ENCODE measurements around the gene RPL22.

DNA sequence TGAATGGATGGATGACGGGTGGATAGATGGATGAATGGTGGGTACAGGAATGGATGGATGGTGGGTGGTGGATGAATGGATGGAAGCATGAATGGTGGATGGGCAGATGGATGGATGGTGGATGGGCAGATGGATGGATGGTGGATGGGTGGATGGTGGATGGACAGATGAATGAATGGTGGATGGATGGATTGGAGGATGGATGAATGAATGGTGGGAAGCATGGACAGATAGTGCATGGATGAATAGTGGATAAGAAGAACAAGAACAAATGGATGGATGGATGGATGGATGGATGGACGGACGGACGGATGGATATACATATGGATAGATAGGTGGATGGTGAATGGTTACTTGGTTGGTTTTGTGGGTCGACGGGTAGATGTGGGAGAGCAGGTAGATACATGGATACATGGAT, 24.0 kb downstream of the RPL22 start:
- no peak for TF ChIP-seq POLR2AphosphoS5 (IDR thresholded peaks at IDR 0.05; ENCODE audit: low read depth, low read length)
- TF ChIP-seq, protein P1, sequence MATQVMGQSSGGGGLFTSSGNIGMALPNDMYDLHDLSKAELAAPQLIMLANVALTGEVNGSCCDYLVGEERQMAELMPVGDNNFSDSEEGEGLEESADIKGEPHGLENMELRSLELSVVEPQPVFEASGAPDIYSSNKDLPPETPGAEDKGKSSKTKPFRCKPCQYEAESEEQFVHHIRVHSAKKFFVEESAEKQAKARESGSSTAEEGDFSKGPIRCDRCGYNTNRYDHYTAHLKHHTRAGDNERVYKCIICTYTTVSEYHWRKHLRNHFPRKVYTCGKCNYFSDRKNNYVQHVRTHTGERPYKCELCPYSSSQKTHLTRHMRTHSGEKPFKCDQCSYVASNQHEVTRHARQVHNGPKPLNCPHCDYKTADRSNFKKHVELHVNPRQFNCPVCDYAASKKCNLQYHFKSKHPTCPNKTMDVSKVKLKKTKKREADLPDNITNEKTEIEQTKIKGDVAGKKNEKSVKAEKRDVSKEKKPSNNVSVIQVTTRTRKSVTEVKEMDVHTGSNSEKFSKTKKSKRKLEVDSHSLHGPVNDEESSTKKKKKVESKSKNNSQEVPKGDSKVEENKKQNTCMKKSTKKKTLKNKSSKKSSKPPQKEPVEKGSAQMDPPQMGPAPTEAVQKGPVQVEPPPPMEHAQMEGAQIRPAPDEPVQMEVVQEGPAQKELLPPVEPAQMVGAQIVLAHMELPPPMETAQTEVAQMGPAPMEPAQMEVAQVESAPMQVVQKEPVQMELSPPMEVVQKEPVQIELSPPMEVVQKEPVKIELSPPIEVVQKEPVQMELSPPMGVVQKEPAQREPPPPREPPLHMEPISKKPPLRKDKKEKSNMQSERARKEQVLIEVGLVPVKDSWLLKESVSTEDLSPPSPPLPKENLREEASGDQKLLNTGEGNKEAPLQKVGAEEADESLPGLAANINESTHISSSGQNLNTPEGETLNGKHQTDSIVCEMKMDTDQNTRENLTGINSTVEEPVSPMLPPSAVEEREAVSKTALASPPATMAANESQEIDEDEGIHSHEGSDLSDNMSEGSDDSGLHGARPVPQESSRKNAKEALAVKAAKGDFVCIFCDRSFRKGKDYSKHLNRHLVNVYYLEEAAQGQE (IDR thresholded peaks at IDR 0.05; ENCODE audit: insufficient read depth in 1 of 2, low read depth in 2 of 2, low read length in 2 of 2): no peak

Measured in PFSK-1 (cell line).